ENCODE data around the gene MORN1. TPM values are rescaled to one million over a fixed set of nuclear protein-coding genes. Genes with fewer than 3 reads are reported as not detected.

Gene MORN1
- total and polyA plus RNA-seq, 8 donors: 4.7 to 9.3 (median 5.3) TPM

DNA sequence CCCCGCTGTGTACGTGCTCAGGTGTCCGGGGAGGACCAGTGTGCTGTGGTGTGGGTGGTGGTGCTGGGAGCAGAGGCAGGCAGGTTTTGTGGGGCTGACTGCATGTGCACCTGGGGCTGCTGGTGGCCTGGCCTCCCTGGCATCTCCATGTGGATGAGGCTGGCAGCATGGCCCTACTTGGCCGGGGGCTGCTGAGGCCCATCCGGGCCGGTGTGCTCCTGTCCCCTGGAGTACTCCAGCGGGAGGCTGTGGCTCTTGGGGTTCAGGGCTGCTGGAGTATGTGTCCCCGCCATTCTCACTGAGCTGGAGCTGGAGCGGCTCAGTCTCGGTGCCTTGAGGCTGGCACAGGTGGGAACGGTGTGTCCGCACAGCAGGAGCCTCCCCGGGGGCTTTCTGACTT, 41.8 kb upstream of the MORN1 start:
- no peak overlapping the region for H3K27ac ChIP-seq
- H3K4me3 ChIP-seq: no peak overlapping the region
- FAIRE-seq: no peak
- H3K4me1 ChIP-seq: no peaks in the 10 kb centered on the region
- no peaks in the 10 kb centered on the region for H3K36me3 ChIP-seq
- 43 to 55% methylated on average over 13 of the region's 13 CpGs for WGBS, 2 donors
- intact Hi-C loops (cut with DNase I): no loop called here
- ATAC-seq: no peak
- H3K9me3 ChIP-seq: no peaks in the 10 kb centered on the region
- no peak for TF ChIP-seq CTCF (IDR thresholded peaks at IDR 0.05)
- no peak for DNase-seq
- H3K27me3 ChIP-seq: no peaks in the 10 kb centered on the region

- Histone ChIP-seq H3K27ac (no peak overlapping the region), H3K4me1 (no peaks in the 10 kb centered on the region), H3K27me3 (no peaks in the 10 kb centered on the region), H3K9me3 (no peaks in the 10 kb centered on the region), H3K4me3 (no peak overlapping the region), H3K36me3 (no peaks in the 10 kb centered on the region)
- intact Hi-C loops (cut with DNase I): no loop called here
- DNase-seq (no peak), ATAC-seq (no peak), FAIRE-seq (no peak)
- no peak for TF ChIP-seq CTCF (IDR thresholded peaks at IDR 0.05)
- WGBS, 2 donors: 14 to 35% methylated on average over 10 to 16 of the region's 16 CpGs
Observed at GRCh38 chr1:2432441-2432844, 41.1 kb upstream of the MORN1 start.

- Histone ChIP-seq H3K27me3 (no peaks in the 10 kb centered on the region), H3K4me1 (no peaks in the 10 kb centered on the region), H3K36me3 (no peaks in the 10 kb centered on the region), H3K4me3 (no peak overlapping the region), H3K27ac (no peak overlapping the region), H3K9me3 (no peaks in the 10 kb centered on the region)
- TF ChIP-seq CTCF (IDR thresholded peaks at IDR 0.05): no peak
- no peak for FAIRE-seq
- intact Hi-C loops (cut with DNase I): no loop called here
- no peak for ATAC-seq
- WGBS, 2 donors: 34 to 44% methylated on average over 9 to 10 of the region's 10 CpGs
- DNase-seq: no peak
Observed at GRCh38 chr1:2431518-2431917, 40.2 kb upstream of the MORN1 start.

GRCh38 chr1:2431103-2431502, 39.7 kb upstream of the MORN1 start:
- Histone ChIP-seq H3K27me3 (no peaks in the 10 kb centered on the region), H3K27ac (no peak overlapping the region), H3K4me1 (no peaks in the 10 kb centered on the region), H3K36me3 (no peaks in the 10 kb centered on the region), H3K9me3 (no peaks in the 10 kb centered on the region), H3K4me3 (no peak overlapping the region)
- intact Hi-C loops (cut with DNase I): no loop called here
- no peak for TF ChIP-seq CTCF (IDR thresholded peaks at IDR 0.05)
- no peak for DNase-seq
- WGBS, 2 donors: 38 to 45% methylated on average over 16 of the region's 16 CpGs
- FAIRE-seq: no peak
- no peak for ATAC-seq

- ATAC-seq (no peak), DNase-seq (no peak), FAIRE-seq (no peak)
- Histone ChIP-seq H3K36me3 (no peaks in the 10 kb centered on the region), H3K9me3 (no peaks in the 10 kb centered on the region), H3K27me3 (no peaks in the 10 kb centered on the region), H3K4me3 (no peak overlapping the region), H3K4me1 (no peaks in the 10 kb centered on the region), H3K27ac (no peak overlapping the region)
- no peak for TF ChIP-seq CTCF (IDR thresholded peaks at IDR 0.05)
- intact Hi-C loops (cut with DNase I): no loop called here
- WGBS, 2 donors: 60 to 66% methylated on average over 10 of the region's 10 CpGs
Observed at GRCh38 chr1:2430592-2430973, 39.2 kb upstream of the MORN1 start.

Data from pancreas (tissue), 10 donors.